NCI-H345 treated with DMSO at 0.1 percent for 48 hours (cell line): ENCODE results near the gene RHBDL1.

Experiments
- DNase-seq: peaks from one replicate; lab custom pipeline; 2025; ENCODE audit not compliant: unreplicated experiment; lab: John Stamatoyannopoulos, UW

RHBDL1 gene

DNA sequence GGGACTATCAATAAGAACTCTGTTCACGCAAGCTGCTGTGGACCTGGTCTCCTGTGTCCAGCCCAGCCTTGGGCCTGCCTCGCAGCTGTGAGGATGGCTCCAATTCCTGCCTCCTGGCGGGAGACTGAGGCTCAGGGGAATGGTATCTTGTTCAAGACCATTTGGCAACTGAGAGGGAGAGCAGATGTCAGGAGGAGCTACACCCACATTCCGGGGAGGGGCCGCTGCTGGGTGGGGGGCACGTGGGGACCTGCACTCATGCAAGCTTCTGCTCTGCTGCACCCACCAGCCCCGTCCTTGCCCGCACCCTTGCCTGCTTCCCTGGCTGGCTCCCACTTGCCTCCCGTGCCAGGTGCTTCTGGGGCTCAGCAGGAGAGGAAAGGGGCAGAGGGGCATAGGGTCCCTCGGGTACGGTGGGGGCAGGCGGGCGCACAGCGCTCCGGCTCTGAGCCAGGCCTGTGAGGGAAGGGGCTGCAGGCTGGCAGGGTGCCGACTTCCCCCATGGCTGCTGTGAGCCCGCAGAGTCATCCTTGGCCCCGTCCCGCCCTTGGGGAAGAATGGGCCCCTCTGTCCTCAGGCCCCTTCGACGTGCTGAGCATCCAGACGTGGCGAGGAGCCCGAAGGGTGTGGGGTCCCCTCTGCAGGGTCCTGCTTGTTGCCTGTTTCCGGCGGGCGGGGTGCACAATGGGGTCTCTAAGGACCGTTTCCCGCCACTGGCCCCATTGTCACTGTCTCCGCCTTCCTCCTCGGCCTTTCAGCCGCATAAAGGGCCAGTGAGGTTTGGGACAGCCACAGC is 42.2 kb downstream of the RHBDL1 start:
- no peak for DNase-seq

DNA sequence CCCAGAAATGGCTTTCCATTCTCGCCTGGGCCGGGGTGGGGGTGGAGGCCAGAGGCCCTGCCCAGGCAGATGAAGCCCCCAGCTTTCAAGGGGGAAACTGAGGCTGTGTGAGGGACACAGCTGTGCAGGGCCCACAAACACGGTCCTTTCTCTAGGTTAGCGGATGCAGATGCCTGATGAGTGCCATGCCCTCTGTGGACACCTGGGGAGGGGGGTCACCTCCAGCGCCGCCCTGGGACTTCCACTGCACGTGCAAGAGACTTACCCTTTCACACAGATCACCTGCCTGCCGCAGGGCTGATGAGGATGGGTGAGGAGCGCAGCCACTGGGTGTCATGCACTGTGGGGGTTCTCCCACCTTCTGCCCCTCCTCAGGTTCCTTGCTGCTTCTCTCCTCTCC is 42.9 kb downstream of the RHBDL1 start:
- DNase-seq = no peak

DNA sequence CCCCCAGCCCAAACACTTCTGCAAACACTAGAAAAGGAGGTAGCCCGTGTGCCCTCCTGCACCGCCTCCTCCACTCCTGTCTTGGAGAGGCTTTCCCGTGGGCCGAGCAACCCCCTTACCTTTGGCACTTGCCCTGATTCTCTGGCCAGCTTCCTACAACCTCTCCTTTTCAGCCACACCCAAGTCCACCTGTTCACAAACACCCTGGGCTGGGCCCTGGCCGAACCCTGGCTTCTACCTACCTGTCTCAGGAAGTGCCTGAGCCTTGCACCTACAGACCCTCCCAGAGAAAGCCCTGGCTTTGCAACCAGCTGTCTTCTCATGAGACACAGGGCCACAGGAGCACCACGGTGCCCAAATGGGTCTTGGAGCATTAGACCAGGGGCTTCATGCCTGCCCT is 43.5 kb downstream of the RHBDL1 start:
- DNase-seq = no peak

DNA sequence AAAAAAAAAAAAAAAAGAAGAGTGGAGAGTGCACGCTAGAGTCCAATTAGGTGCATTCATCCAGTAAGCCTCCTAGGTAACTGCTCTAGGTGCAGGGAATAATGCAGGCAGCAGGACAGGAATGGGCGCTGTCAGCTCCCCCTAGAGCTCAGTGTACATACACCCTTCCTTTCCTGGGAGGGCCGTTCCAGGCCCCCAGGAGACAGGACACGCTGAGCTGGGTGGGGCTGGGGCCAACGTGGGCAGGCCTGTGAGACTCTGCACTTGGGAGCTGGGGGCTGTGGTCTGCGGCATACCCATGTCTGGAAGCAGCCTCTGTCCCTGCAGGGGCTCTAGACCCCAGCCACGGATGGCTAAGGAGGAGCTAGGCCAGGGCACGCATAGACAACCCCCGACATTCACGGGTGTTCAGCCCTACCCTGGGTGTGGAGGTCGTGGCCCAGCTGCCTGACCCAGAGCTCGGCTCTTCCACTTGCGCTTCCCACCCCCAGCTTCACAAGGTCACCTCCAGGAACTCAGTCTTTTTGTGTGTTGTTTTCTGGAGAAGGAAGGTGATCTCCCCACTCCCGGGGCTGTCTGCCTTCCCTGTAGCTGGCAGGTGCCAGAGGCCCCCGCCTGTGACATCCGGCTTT is 44.5 kb downstream of the RHBDL1 start:
- peak; percentile 37 for DNase-seq

DNA sequence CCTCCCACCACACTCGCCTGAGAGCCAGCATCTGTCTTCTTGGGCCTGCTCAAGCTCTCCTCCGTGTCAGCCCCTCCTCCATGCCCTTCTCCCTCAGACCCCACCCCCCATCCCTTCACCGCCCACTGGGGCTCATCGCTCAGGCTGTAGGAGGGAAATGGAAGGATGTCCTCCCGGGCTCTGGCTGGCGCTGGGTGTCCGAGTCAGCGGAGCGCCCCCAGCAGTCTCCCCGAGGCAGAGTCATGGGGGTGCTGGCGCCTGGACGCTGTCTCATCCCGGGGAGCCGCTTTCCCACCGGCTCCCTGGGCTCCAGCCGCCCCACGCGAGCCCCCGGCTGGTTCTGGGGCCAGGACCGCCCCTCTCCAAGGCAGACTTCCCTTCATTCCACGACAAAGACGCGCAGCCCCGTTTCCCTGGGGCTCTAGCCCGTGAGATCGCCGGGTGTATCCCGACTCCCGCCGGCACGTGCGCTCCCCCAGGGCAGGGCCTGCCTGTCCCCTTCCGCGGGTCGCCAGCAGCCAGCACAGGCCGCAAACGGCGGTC is 45.0 kb downstream of the RHBDL1 start:
- peak; percentile 64 for DNase-seq

DNA sequence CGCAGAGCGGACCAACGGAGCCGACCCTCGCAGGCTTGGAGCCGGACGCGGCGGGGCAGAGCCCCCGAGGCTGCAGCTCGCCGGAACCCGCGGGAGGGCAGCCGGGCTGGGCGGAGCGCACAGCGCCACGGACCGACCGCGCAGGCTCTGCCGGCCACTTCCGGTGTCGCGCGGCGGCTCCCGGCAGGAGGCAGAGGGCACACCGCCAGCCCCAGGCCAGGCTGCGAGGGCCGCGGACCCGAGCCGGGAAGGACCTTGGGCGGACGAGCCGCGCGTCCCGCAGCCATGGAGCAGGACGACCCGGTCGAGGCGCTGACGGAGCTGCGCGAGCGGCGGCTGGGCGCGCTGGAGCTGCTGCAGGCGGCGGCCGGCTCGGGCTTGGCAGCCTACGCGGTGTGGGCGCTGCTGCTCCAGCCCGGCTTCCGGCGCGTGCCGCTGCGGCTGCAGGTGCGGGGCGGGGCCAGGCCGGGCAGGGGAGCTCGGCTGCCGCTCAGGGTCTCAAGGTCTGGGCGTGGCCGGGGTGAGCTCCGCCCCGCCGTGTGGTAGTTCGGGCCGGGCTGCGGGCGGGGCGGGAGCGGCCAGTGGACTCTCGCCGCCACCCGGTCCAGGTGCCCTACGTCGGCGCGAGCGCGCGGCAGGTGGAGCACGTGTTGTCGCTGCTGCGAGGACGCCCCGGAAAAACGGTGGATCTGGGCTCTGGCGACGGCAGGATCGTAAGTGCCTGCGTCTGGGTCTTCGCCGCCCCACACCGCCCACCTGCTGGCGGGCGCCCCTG is 45.7 kb downstream of the RHBDL1 start, which contains the start of gene ANTKMT:
Gene ANTKMT (plus strand): TSS at position 157 of the 775 bp plus-strand sequence. CDS start 129 bp downstream, at position 286.
- peak; percentile 67 for DNase-seq

DNA sequence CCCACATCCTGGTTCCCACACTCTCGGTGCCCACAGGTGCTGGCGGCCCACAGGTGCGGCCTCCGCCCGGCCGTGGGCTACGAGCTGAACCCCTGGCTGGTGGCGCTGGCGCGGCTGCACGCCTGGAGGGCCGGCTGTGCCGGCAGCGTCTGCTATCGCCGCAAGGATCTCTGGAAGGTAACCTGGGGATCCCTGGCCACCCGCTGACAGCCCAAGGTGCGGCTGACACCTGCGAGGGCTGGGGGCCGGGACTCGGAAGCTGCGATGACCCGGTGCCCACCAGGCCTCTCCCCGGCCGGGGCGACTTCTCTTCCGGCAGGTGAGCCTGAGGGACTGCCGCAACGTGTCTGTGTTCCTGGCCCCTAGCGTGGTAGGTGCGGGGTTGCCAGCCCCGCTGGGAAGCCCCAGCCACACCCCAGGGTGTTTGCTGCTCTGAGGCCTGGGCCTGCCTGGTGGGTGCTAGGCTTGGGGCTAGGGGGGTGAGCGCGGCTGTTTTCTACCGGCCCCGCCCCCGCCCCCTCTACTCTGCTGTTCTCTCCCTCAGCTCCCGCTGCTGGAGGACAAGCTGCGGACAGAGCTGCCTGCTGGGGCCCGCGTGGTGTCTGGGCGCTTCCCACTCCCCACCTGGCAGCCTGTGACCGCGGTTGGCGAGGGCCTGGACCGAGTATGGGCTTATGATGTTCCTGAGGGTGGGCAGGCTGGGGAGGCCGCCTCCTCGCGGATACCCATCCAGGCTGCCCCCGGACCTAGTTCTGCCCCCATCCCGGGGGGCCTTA is 46.5 kb downstream of the RHBDL1 start:
- no peak for DNase-seq

DNA sequence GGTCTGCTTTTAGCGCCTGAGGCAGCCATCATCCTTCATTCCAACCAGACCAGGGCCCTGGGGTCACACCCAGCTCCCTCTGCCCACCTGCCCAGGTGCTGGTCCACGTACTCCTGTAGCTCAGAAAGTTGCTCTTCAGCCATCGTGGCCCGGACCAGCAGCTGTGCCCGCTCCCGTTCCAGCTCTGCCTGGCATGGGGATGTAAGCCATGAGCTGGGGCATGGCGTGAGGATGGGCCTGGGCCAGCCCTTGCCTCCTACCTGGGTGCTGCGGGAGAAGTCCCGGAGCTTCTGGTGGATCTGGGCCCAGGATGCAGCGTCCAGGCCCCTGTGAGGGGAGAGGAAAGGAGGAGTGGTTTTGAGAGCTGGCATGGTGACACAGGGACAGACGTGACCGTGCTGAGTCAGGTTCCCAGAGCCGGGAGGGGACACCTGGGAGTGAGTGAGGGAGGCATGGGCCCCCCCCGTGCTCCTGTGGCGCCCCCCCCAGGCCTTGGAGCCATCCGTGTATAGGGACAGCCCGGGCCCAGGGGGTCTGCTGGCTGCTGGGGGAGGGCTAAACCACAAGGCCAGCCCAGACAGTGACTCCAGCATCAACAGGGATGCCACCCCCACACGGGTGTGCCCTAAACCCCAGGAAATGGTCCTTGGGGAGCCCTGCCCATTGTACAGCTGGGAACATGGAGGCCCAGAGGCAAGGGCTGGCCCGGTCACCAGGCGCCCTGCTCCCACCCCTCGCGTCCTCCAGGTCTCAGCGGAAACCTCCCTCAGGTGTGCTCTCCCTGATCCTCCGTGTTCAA is 47.6 kb downstream of the RHBDL1 start:
- no peak for DNase-seq

DNA sequence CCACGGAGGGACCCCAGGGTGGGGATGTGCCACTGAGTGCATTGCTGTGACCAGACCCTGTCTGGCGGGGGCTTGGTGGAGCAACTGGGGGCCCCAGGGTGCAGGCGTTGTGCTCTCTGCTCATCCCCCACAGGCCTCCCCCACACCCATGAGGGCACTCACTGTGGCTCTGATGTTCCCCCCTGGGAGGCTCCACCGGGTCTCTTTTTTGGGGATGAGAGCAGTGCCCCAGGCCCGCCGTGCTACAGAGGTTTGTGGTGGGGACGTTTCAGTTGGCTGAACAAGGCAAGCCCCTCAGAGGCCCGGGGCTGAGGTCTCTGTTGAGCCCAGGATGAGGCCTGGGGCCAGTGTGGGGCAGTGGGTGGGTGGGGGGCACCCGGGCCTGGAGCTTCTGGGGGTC is 48.2 kb downstream of the RHBDL1 start:
- DNase-seq = no peak

DNA sequence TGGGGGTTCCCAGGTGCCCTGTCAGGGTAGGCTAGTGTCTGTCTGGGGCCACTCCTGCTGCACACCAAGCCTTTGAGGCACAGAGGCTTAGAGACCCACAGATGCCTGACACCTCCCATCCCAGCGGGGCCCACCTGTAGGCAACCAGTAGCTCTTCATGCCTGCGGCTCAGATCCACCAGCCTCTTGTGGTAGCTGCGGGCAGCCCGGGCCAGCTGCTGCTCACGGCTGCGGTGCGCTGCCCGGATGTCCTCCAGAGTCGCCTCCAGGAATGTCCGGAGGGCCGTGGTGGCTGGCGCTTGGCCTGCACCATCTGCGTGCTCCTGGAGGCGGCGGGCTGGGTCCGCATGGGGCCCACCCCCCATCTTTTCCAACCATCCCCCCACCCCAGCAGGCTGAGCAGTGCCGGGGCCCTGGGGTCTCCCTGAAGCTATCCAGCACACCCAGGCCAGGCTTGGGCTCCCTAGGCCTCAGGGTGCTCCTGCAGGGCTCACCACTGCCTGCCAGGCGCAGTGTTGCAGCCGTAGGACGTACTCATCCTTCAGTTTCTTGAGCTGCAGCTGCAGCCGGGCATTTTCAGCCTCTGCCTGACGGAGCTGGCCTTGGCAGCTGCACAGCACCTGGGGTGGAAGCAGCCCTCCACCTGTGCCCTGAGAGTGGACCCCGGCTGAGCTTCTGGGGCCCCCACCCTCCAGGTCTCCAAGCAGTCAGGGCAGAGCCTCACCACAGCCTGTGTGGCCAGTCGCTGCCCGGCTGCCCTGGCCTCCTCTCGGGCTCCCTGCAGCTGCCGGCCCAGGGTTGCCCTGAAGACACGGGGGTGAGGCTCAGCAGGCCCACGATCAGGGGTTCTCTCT is 48.9 kb downstream of the RHBDL1 start:
- DNase-seq = no peak

DNA sequence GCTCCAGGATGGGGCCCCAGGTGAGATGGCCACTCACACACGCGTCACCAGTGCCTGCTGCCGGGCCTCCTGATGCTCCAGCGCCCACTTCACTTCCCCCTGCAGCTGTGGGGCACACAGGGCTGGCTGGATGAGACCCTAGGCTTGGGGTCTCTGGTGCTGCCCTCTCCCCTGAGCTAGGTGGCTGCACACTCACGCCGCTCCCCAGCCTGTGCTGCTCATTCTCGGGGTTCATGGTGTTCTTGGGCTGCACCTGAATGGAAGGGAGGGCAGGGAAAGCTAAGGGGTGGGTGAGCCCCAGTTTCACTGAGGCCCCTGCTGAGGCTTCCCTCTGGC is 49.5 kb downstream of the RHBDL1 start:
- DNase-seq = no peak

DNA sequence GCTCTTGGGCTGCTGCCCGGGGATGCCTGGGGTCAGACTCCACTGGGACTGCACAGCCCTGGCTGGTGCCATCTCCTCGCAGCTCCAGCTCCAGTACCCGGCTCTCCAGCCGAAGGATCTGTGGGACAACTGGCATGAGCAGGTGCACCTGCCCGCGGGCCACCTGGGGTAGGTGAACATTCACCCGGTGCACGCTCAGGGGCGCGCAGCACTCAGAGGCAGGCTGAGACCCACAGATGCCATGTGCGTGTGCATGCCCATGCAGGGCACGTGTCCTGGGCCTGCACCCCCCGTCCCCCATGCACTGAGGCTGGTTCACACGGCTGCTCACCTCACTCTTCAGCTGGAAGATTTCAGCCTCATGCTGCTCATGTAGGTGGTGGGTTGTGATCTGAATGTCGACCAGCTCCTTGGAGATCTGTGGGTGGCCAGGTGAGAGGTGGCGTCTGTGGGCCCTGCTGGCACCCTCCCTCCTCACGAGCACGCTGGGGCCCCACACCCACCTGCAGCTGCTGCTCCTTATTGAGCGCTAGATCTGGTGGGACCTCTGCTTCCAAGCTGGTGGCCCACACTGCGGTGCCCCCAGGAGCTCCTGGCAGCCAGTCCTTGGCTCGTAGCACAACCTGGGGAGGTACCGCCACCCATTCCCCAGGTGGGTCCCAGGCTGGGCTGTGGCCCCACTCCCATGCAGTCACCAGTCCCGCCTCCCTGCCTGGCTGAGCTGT is 50.2 kb downstream of the RHBDL1 start:
- DNase-seq = peak; percentile 23

DNA sequence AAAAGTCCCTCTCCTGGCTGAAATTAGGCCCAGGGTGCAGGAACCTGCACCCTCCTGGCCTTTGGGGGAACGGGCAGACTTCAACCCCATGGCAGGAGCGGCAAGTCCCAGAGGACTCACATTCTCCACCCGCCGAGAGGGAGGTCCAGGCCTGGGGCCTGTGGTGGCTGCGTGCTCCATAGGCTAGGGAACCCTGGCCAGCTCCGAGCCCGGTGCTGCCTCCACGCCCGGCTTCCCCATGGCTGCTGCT is 50.6 kb downstream of the RHBDL1 start:
- DNase-seq = no peak

DNA sequence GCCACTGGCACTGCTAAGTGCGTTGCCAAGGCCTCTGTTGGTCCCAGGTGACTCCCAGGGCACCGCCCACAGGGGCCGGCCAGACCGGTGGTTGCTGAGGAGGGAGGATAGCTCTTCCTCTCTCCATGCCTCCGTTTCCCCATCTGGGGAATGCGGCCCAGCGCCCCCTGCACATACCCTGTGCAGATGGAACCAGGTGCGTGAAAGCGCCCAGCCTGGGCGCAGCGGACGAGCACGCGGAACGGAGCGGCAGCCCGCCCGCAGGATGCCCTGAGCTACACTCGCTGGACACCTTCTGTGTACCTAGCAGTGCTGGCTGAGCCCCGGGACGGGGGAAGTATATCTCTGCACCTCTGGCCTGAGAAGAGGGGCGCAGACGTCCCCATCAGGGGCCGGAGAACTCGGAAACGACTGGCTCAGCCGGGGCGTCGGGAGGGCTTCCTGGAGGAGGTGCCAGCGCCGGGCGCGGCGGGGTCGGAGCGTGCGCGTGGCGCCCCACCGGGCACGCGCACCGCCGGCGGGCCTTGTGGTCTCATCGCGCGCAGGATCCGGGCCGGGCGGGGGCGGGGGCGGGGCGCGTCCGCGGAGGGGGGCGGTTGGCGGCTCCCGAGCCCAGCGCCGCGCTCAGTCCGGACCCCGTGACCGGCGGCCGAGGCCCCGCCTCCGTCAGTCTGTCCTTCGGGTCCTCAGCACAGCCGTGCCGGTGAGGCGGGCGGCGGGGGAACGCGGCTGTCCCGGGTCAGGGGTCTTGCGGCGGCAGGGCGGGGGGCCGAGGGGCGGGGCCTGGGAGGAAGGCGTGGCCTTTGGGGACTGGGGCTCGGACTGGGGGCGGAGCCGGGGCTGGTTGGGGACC is 51.2 kb downstream of the RHBDL1 start, which contains the start of the genes CCDC78 and HAGHL:
Gene CCDC78 (minus strand): TSS at position 6 of the 853 bp plus-strand sequence. CDS start 76 bp downstream, outside the sequence.
Gene HAGHL (plus strand): TSS at position 669 of the 853 bp plus-strand sequence. CDS start 404 bp downstream, outside the sequence.
- no peak for DNase-seq

DNA sequence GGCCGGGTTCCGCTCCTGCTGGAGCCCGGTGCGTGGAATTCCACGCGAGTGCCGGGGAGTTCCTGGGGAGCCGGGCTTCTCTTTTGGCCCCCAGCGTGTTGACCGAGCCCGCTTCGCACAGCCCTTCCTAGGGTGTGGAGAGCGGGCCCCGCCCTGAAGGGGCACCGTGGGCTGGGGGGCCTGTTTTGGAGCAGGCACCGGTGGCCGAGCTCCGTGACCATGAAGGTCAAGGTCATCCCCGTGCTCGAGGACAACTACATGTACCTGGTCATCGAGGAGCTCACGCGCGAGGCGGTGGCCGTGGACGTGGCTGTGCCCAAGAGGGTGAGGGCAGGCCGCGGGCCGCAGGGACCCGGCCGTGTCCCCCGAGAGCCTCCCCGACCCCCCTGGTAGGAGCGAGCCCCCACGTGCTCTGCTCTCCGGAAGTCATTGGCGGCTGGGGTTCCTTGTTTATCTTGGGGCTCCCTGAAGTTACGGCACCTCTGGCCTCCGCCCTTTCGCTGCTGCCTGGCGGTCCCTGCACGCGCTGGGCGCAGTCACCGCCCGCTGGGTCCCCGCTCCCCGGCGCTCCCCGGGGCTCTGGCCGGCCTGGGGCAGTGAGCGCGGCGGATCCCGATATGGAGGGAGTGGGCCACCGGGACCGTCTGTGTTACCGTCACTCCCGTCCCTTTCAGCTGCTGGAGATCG is 52.0 kb downstream of the RHBDL1 start:
- no peak for DNase-seq
